Suprapubic skin (tissue), 4 donors: ENCODE measurements around the gene GSPT1. TPM values are rescaled to one million over a fixed set of nuclear protein-coding genes. Genes with fewer than 3 reads are reported as not detected.

Source experiments
- DNase-seq, 2 donors: peaks; one replicate each; pipeline ENCODE4 v3.0.0-alpha.2; 2019; ENCODE audit warnings: low spot score in 2 of 2
- H3K27ac ChIP-seq: fragments of 200-600 bp; sonication (generic); one replicate; pipeline ENCODE4 v1.5.1; 2019
- H3K27me3 ChIP-seq: fragments of 200-600 bp; sonication (generic); one replicate; pipeline ENCODE4 v1.5.1; 2019
- H3K36me3 ChIP-seq: fragments of 200-600 bp; sonication (generic); one replicate; pipeline ENCODE4 v1.5.1; 2019
- H3K4me1 ChIP-seq: fragments of 200-600 bp; sonication (generic); one replicate; pipeline ENCODE4 v1.5.1; 2019
- H3K4me3 ChIP-seq: fragments of 200-600 bp; sonication (generic); one replicate; pipeline ENCODE4 v1.5.1; 2019; ENCODE audit warnings: mild to moderate bottlenecking
- H3K9me3 ChIP-seq: fragments of 200-600 bp; sonication (generic); one replicate; pipeline ENCODE4 v1.5.1; 2019
- EP300 ChIP-seq: sonication (generic); formaldehyde crosslinking; IDR thresholded peaks from one replicate; pipeline ENCODE4 v1.6.1; 2017; ENCODE audit warnings: antibody characterized with exemption
- POLR2A ChIP-seq, 2 donors: fragments of 450-650 bp; IDR thresholded peaks; one replicate each; pipeline ENCODE4 v1.6.1; 2017; ENCODE audit warnings: antibody characterized with exemption in 2 of 2, mild to moderate bottlenecking in 2 of 2, moderate library complexity in 2 of 2
- POLR2AphosphoS5 ChIP-seq, 3 donors: sonication (generic); formaldehyde crosslinking; IDR thresholded peaks; one replicate each; pipeline ENCODE4 v1.6.1; 2017; ENCODE audit warnings: antibody characterized with exemption in 3 of 3
- WGBS: methylation state at CpG from one replicate; pipeline ENCODE4 v1.1.5; 2018; 5-methylcytosine and 5-hydroxymethylcytosine counted together
- total RNA-seq, 4 donors: library from RNA; depleted of rRNA; stranded (reverse); fragments of >200 nt; gene quantifications; one replicate each; pipeline ENCODE4 v1.1.0, GENCODE V29; 2016
- TF ChIP-seq, protein P1 (sequence below), 2 donors: fragments of 200-600 bp in 1 of 2; fragments of 450-650 bp in 1 of 2; sonication (generic) in 1 of 2; IDR thresholded peaks; one replicate each; pipeline ENCODE4 v1.5.1; 2016 to 2019; ENCODE audit warnings: antibody characterized with exemption in 2 of 2, mild to moderate bottlenecking in 1 of 2, moderate library complexity in 1 of 2

The GSPT1 gene
- total RNA-seq, 4 donors from 2014 or later, result 52.8 to 71.1 (median 62.2) TPM

- Histone ChIP-seq H3K4me1 (peaks cover 21% of the 10 kb centered on the region), H3K4me3 (no peak overlapping the region), H3K27ac (no peak overlapping the region), H3K27me3 (no peaks in the 10 kb centered on the region), H3K36me3 (no peaks in the 10 kb centered on the region), H3K9me3 (no peaks in the 10 kb centered on the region)
- TF ChIP-seq EP300, result no peak
- TF ChIP-seq POLR2A (IDR thresholded peaks at IDR 0.05), result no peak
- TF ChIP-seq, protein P1, sequence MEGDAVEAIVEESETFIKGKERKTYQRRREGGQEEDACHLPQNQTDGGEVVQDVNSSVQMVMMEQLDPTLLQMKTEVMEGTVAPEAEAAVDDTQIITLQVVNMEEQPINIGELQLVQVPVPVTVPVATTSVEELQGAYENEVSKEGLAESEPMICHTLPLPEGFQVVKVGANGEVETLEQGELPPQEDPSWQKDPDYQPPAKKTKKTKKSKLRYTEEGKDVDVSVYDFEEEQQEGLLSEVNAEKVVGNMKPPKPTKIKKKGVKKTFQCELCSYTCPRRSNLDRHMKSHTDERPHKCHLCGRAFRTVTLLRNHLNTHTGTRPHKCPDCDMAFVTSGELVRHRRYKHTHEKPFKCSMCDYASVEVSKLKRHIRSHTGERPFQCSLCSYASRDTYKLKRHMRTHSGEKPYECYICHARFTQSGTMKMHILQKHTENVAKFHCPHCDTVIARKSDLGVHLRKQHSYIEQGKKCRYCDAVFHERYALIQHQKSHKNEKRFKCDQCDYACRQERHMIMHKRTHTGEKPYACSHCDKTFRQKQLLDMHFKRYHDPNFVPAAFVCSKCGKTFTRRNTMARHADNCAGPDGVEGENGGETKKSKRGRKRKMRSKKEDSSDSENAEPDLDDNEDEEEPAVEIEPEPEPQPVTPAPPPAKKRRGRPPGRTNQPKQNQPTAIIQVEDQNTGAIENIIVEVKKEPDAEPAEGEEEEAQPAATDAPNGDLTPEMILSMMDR (IDR thresholded peaks at IDR 0.05), result no peak
- TF ChIP-seq POLR2AphosphoS5 (IDR thresholded peaks at IDR 0.05), result no peak
- DNase-seq, result no peak
- WGBS, result 82% methylated on average over 6 of the region's 6 CpGs
Observed at GRCh38 chr16:11903906-11904305, 11.8 kb downstream of the GSPT1 start.

DNA sequence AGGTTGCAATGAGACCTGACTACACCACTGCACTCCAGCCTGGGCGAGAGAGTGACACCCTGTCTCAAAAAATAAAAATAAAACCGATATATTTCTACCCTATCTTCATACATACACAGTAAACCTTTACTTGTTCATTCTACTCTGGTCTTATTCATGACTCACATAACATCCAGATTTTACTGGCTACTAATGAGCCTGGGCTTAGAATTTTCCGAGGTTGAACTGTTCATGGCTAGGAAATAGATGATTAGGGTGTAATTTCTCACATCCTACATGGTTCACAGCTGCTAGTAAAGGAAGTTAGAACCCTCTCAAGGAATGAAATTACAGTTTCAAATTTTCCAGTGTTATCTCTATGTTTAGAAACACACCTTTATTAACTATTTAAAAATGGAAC, 14.7 kb downstream of the GSPT1 start:
- peaks cover 7% of the 10 kb centered on the region for H3K4me1 ChIP-seq
- WGBS, result 77% methylated on average over 3 of the region's 3 CpGs
- no peaks in the 10 kb centered on the region for H3K27me3 ChIP-seq
- no peak overlapping the region for H3K4me3 ChIP-seq
- TF ChIP-seq, protein P1 (IDR thresholded peaks at IDR 0.05), result no peak
- TF ChIP-seq POLR2A (IDR thresholded peaks at IDR 0.05) (no peak), EP300 (no peak), POLR2AphosphoS5 (IDR thresholded peaks at IDR 0.05) (no peak)
- H3K27ac ChIP-seq, result no peak overlapping the region
- no peaks in the 10 kb centered on the region for H3K9me3 ChIP-seq
- no peaks in the 10 kb centered on the region for H3K36me3 ChIP-seq
- no peak for DNase-seq

DNA sequence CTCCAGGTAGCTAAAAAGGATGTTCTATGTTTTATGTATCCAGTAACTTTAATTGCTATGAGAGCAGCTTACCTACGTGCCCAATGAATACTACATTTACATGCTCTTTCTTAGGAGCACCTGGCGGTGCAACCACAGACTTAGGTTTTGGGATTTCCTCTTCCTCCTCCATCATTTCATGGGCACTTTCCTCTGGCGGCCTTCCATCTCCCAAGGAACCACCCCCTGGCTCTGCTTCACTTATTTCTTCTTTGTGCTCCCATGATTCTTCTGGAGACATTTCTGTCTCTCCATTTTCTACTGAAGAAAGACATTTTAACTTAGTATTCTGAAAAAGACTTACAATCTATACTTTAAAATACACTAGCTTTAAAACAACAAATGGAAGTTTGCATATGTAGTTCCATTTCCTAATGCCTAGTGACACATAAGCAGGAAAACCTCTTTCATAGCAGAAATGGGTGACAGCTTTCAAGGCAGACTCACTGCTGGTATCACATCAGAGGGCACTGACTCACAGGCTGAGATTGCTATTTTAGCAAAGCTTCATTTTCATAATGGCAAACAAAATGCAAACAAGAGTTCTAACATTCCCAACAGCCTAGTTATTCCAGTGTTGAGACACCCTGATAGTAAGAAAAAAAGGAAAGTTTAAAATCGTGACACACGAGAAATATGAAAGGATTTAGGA, 19.1 kb downstream of the GSPT1 start:
- DNase-seq, result no peak
- Histone ChIP-seq H3K27ac (no peak overlapping the region), H3K9me3 (no peaks in the 10 kb centered on the region), H3K4me1 (peaks cover 2% of the 10 kb centered on the region), H3K27me3 (no peaks in the 10 kb centered on the region), H3K36me3 (peaks cover 22% of the 10 kb centered on the region), H3K4me3 (no peak overlapping the region)
- 77% methylated on average over 5 of the region's 5 CpGs for WGBS
- no peak for TF ChIP-seq POLR2AphosphoS5 (IDR thresholded peaks at IDR 0.05)
- TF ChIP-seq EP300, result no peak
- TF ChIP-seq, protein P1 (IDR thresholded peaks at IDR 0.05), result no peak
- TF ChIP-seq POLR2A (IDR thresholded peaks at IDR 0.05), result no peak

DNA sequence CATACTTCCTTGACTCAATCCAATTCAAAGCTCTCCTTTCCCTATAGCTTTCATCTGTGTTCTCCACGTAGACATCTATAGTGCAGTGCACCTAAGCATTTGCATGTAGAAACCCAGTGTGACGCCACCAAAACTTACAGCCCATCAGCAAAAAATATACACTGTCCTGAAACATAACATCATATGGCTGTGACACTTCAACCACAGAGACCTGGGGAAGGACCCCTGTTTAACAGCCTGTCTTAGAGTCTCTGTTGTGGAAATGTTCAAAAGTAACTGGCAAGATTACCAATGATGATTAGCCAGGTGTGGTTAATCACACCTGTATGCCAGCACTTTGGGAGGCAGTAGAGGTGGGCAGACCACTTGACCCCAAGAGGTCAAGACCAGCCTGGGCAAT, 22.2 kb downstream of the GSPT1 start:
- no peak for DNase-seq
- Histone ChIP-seq H3K9me3 (no peaks in the 10 kb centered on the region), H3K27ac (no peak overlapping the region), H3K4me1 (no peaks in the 10 kb centered on the region), H3K27me3 (no peaks in the 10 kb centered on the region), H3K36me3 (peaks cover 42% of the 10 kb centered on the region), H3K4me3 (no peak overlapping the region)
- TF ChIP-seq POLR2A (IDR thresholded peaks at IDR 0.05) (no peak), POLR2AphosphoS5 (IDR thresholded peaks at IDR 0.05) (no peak), EP300 (no peak)
- TF ChIP-seq, protein P1 (IDR thresholded peaks at IDR 0.05), result no peak
- 92% methylated on average over 2 of the region's 2 CpGs for WGBS

DNA sequence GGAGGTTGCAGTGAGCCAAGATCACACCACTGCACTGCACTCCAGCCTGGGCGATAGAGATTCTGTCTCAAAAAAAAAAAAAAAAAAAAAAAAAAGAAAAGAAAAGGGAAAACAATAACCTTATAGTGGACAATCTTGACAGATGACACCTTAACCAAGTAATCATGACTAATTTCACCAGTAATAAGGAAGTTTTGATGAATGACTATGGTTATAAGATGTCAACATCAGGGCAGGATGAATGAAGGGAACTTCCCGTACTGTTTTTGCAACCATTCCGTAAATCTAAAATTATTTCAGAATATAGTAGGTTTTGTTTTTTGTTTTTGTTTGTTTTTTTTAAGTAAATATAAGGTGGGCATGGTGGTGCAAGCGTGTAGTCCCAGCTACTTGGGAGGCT, 23.0 kb downstream of the GSPT1 start:
- H3K9me3 ChIP-seq, result no peaks in the 10 kb centered on the region
- no peak overlapping the region for H3K4me3 ChIP-seq
- H3K4me1 ChIP-seq, result no peaks in the 10 kb centered on the region
- TF ChIP-seq EP300, result no peak
- no peak for DNase-seq
- H3K36me3 ChIP-seq, result peaks cover 50% of the 10 kb centered on the region
- WGBS, result 66% methylated on average over 4 of the region's 4 CpGs
- no peaks in the 10 kb centered on the region for H3K27me3 ChIP-seq
- no peak overlapping the region for H3K27ac ChIP-seq
